K562 (cell line): ENCODE results near the gene BCL2L12. TPM values are rescaled to one million over a fixed set of nuclear protein-coding genes. Genes with fewer than 3 reads are reported as not detected.

ENCODE experiments used
- CREM ChIP-seq: IDR thresholded peaks from 2 replicates; pipeline ENCODE4 v1.6.1; 2014; ENCODE audit warnings: antibody characterized with exemption, low read depth
- GMEB1 ChIP-seq: fragments of 250-450 bp; sonication (Bioruptor Pico); IDR thresholded peaks from 2 replicates; pipeline ENCODE4 v1.4.0; 2020; ENCODE audit warnings: mild to moderate bottlenecking
- JUND ChIP-seq, 2 experiments: IDR thresholded peaks; 2 replicates in 1 of 2; 3 replicates in 1 of 2; pipeline ENCODE4 v1.6.1; 2011; ENCODE audit warnings: borderline replicate concordance in 2 of 2, low read depth in 2 of 2, low read length in 2 of 2, improper control_type of control experiment in 1 of 2, missing biosample characterization in 1 of 2, missing genetic modification characterization in 1 of 2, missing genetic modification reagents in 1 of 2
- KAT2B ChIP-seq: IDR thresholded peaks from one replicate; pipeline ENCODE4 v1.6.1; 2012; ENCODE audit warnings: low read depth, mild to moderate bottlenecking, control low read depth, inconsistent platforms, low read length, moderate library complexity
- KDM5B ChIP-seq: fragments of 200-600 bp; sonication (generic); IDR thresholded peaks from 2 replicates; pipeline ENCODE4 v1.6.1; 2012; ENCODE audit warnings: low read depth, mild to moderate bottlenecking, moderate library complexity, low read length, control low read depth, inconsistent platforms; ENCODE audit not compliant: insufficient replicate concordance
- KLF10 ChIP-seq: fragments of 250-450 bp; sonication (Bioruptor Pico); IDR thresholded peaks from 2 replicates; pipeline ENCODE4 v1.6.1; 2021; ENCODE audit warnings: matching md5 sums
- L3MBTL2 ChIP-seq: fragments of 450-650 bp; IDR thresholded peaks from 2 replicates; pipeline ENCODE4 v1.6.1; 2016; ENCODE audit warnings: mild to moderate bottlenecking, moderate library complexity
- MEIS2 ChIP-seq: fragments of 450-650 bp; IDR thresholded peaks from 2 replicates; pipeline ENCODE4 v1.6.1; 2014; ENCODE audit warnings: mild to moderate bottlenecking; ENCODE audit not compliant: partially characterized antibody
- MYNN ChIP-seq, 2 experiments: sonication (generic); formaldehyde crosslinking in 1 of 2; IDR thresholded peaks; 2 replicates each; pipeline versions ENCODE4 v1.5.0 to v1.6.1; 2016 to 2020; ENCODE audit warnings: antibody characterized with exemption in 1 of 2, missing genetic modification reagents in 1 of 2
- NR2C1 ChIP-seq, 2 experiments: fragments of 450-650 bp; IDR thresholded peaks; 2 replicates each; pipeline ENCODE4 v1.6.1; 2017; ENCODE audit warnings: mild to moderate bottlenecking in 2 of 2, antibody characterized with exemption in 1 of 2, inconsistent platforms in 1 of 2, missing compliant biosample characterization in 1 of 2, missing genetic modification characterization in 1 of 2
- PBX2 ChIP-seq, 2 experiments: IDR thresholded peaks in 1 of 2; conservative IDR thresholded peaks in 1 of 2; 2 replicates each; pipeline ENCODE4 v1.6.1; 2016; ENCODE audit warnings: low read depth in 2 of 2, mild to moderate bottlenecking in 1 of 2, missing compliant biosample characterization in 1 of 2, missing genetic modification characterization in 1 of 2, moderate library complexity in 1 of 2
- POLR2AphosphoS2 ChIP-seq: IDR thresholded peaks from 2 replicates; pipeline ENCODE4 v1.6.1; 2012; ENCODE audit warnings: low read length, improper control_type of control experiment
- SIN3B ChIP-seq: fragments of 450-650 bp; IDR thresholded peaks from 2 replicates; pipeline ENCODE4 v1.6.1; 2017; ENCODE audit warnings: low read depth, mild to moderate bottlenecking, moderate library complexity
- SLC30A9 ChIP-seq: fragments of 250-450 bp; sonication (Bioruptor Pico); IDR thresholded peaks from 2 replicates; pipeline ENCODE4 v1.8.0; 2022; ENCODE audit warnings: mild to moderate bottlenecking, moderate library complexity
- SOX6 ChIP-seq: fragments of 450-650 bp; IDR thresholded peaks from 2 replicates; pipeline ENCODE4 v1.6.1; 2014; ENCODE audit warnings: mild to moderate bottlenecking
- TCF7 ChIP-seq: sonication (generic); IDR thresholded peaks from 2 replicates; pipeline ENCODE4 v1.6.1; 2016; ENCODE audit warnings: antibody characterized with exemption, borderline replicate concordance
- THRA ChIP-seq: fragments of 450-650 bp; IDR thresholded peaks from 2 replicates; pipeline ENCODE4 v1.6.1; 2017; ENCODE audit warnings: mild to moderate bottlenecking, moderate library complexity
- THRAP3 ChIP-seq: fragments of 450-650 bp; IDR thresholded peaks from 2 replicates; pipeline ENCODE4 v1.6.1; 2016; ENCODE audit warnings: mild to moderate bottlenecking, inconsistent platforms, borderline replicate concordance
- ZFPM2 ChIP-seq: fragments of 250-450 bp; sonication (Bioruptor Pico); IDR thresholded peaks from 2 replicates; pipeline ENCODE4 v1.5.1; 2022; ENCODE audit warnings: mild to moderate bottlenecking
- ZNF589 ChIP-seq: fragments of 200-800 bp; sonication (Bioruptor generic); IDR thresholded peaks from 2 replicates; pipeline ENCODE4 v1.6.1; 2016; ENCODE audit warnings: low read depth, missing genetic modification characterization, missing compliant biosample characterization
- ZNF699 ChIP-seq: fragments of 250-450 bp; sonication (Bioruptor Pico); IDR thresholded peaks from 2 replicates; pipeline ENCODE4 v1.8.0; 2021; ENCODE audit warnings: mild to moderate bottlenecking, moderate library complexity; ENCODE audit not compliant: insufficient replicate concordance
- polyA plus RNA-seq, 8 experiments: library from polyadenylated mRNA; depleted of rRNA in 4 of 8; stranded (reverse) in 5 of 8; unstranded in 3 of 8; fragments of >200 nt; fragmentation: Nextera tagmentation in 2 of 8; fragmentation: Illumina TruSeq in 1 of 8; extraction: Ambion mirVana in 2 of 8; extraction: Trizol in 1 of 8; gene quantifications; 2 replicates each; pipeline versions ENCODE4 v1.2.1 to v1.2.3, GENCODE V29; 2011 to 2014; ENCODE audit warnings: inconsistent platforms in 1 of 8, missing spikeins in 1 of 8
- total RNA-seq, 7 experiments: library from RNA; depleted of rRNA in 6 of 7; stranded (reverse); fragments of >200 nt in 6 of 7; fragmentation: Illumina TruSeq in 2 of 7; extraction: Trizol in 2 of 7; gene quantifications; 2 replicates each; pipeline versions ENCODE4 v1.2.1 to v1.2.3, GENCODE V29; 2011 to 2021; ENCODE audit warnings: low replicate concordance in 1 of 7

The BCL2L12 gene
- total and polyA plus RNA-seq, 9 of the 15 experiments (the other 6 are each of a cell fraction or from before 2014, with no cell fraction given) = 7.4 to 263 (median 81.2) TPM

GRCh38 chr19:49641688-49642491 lies 23.8 kb upstream of the BCL2L12 start, which contains the start of gene SCAF1 (continued):
- peak; percentile 65; the same call in 1 of the 2 replicates for TF ChIP-seq L3MBTL2
- TF ChIP-seq TCF7 = no peak; the same call in 1 of the 2 replicates
- TF ChIP-seq SOX6 = no peak
- TF ChIP-seq MEIS2 = peak; percentile 73
- TF ChIP-seq ZNF699 (CRISPR knock-in tag) = no peak
- no peak for TF ChIP-seq ZFPM2
- peak; percentile 75; the same call in 1 of the 2 replicates for TF ChIP-seq POLR2AphosphoS2
- TF ChIP-seq PBX2 (CRISPR knock-in tag; IDR thresholded peaks at IDR 0.05; ENCODE audit: low read depth) = no peak
- no peak for TF ChIP-seq PBX2 (tag; conservative IDR thresholded peaks at IDR 0.05; ENCODE audit: low read depth)
- no peak for TF ChIP-seq SLC30A9 (CRISPR knock-in tag)
- no peak for TF ChIP-seq SIN3B
- TF ChIP-seq MYNN (IDR thresholded peaks at IDR 0.05) = no peak
- no peak for TF ChIP-seq MYNN (CRISPR knock-in tag; IDR thresholded peaks at IDR 0.05)
- peak; percentile 88 for TF ChIP-seq JUND (IDR thresholded peaks at IDR 0.05; ENCODE audit: borderline replicate concordance, low read depth, low read length)
- TF ChIP-seq JUND (tag; IDR thresholded peaks at IDR 0.05; ENCODE audit: borderline replicate concordance, low read depth, low read length) = peak; percentile 85; the same call in 2 of the 3 replicates
- TF ChIP-seq KDM5B = peak; percentile 74
- TF ChIP-seq THRA = no peak
- 0 out of 2 replicates have a peak, but pooled peaks have one; percentile 21 for TF ChIP-seq ZNF589 (CRISPR knock-in tag)
- peak; percentile 98 for TF ChIP-seq CREM
- TF ChIP-seq NR2C1 (IDR thresholded peaks at IDR 0.05) = peak; percentile 98
- peak; percentile 99 for TF ChIP-seq NR2C1 (tag; IDR thresholded peaks at IDR 0.05)
- TF ChIP-seq THRAP3 = no peak
- no peak for TF ChIP-seq KLF10 (CRISPR knock-in tag)
- TF ChIP-seq GMEB1 (CRISPR knock-in tag) = peak; percentile 90
- TF ChIP-seq KAT2B = no peak
